ENCODE measurements around the gene RTN4RL2. TPM values are rescaled to one million over a fixed set of nuclear protein-coding genes. Genes with fewer than 3 reads are reported as not detected.

RTN4RL2 gene
- total RNA-seq, 1 donor from 2014 or later: 3.2 TPM

- H3K27me3 ChIP-seq: peaks cover 25% of the 10 kb centered on the region
- intact Hi-C loops (cut with DNase I): no loop called here
- no peaks in the 10 kb centered on the region for H3K36me3 ChIP-seq
- no peak overlapping the region for H3K4me3 ChIP-seq
- DNase-seq: no peak
- H3K27ac ChIP-seq: no peak overlapping the region
- H3K9me3 ChIP-seq: no peaks in the 10 kb centered on the region
- no peak for ATAC-seq
- TF ChIP-seq, protein P1, sequence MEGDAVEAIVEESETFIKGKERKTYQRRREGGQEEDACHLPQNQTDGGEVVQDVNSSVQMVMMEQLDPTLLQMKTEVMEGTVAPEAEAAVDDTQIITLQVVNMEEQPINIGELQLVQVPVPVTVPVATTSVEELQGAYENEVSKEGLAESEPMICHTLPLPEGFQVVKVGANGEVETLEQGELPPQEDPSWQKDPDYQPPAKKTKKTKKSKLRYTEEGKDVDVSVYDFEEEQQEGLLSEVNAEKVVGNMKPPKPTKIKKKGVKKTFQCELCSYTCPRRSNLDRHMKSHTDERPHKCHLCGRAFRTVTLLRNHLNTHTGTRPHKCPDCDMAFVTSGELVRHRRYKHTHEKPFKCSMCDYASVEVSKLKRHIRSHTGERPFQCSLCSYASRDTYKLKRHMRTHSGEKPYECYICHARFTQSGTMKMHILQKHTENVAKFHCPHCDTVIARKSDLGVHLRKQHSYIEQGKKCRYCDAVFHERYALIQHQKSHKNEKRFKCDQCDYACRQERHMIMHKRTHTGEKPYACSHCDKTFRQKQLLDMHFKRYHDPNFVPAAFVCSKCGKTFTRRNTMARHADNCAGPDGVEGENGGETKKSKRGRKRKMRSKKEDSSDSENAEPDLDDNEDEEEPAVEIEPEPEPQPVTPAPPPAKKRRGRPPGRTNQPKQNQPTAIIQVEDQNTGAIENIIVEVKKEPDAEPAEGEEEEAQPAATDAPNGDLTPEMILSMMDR (IDR thresholded peaks at IDR 0.05): no peak
- peaks cover 31% of the 10 kb centered on the region for H3K4me1 ChIP-seq
These were observed 2.3 kb downstream of the RTN4RL2 start for GRCh38 chr11:57462597-57462996.

GRCh38 chr11:57463671-57464538, 3.6 kb downstream of the RTN4RL2 start:
- H3K4me1 ChIP-seq: peaks cover 19% of the 10 kb centered on the region
- no peak overlapping the region for H3K27ac ChIP-seq
- H3K4me3 ChIP-seq: no peak overlapping the region
- ATAC-seq: no peak
- no peak for DNase-seq
- no peaks in the 10 kb centered on the region for H3K9me3 ChIP-seq
- H3K27me3 ChIP-seq: peaks cover 14% of the 10 kb centered on the region
- TF ChIP-seq, protein P1 (IDR thresholded peaks at IDR 0.05): no peak
- no peaks in the 10 kb centered on the region for H3K36me3 ChIP-seq
- intact Hi-C loops (cut with DNase I): no loop called here

- H3K27ac ChIP-seq: no peak overlapping the region
- ATAC-seq (no peak), DNase-seq (no peak)
- no peaks in the 10 kb centered on the region for H3K9me3 ChIP-seq
- H3K4me1 ChIP-seq: peaks cover 12% of the 10 kb centered on the region
- H3K4me3 ChIP-seq: no peak overlapping the region
- intact Hi-C loops (cut with DNase I): no loop called here
- peaks cover 6% of the 10 kb centered on the region for H3K27me3 ChIP-seq
- no peaks in the 10 kb centered on the region for H3K36me3 ChIP-seq
- TF ChIP-seq, protein P1 (IDR thresholded peaks at IDR 0.05): no peak
These were observed 4.3 kb downstream of the RTN4RL2 start for GRCh38 chr11:57464539-57465181.

- no peaks in the 10 kb centered on the region for H3K9me3 ChIP-seq
- intact Hi-C loops (cut with DNase I): no loop called here
These were observed 6.4 kb downstream of the RTN4RL2 start for GRCh38 chr11:57466680-57467079.

DNA sequence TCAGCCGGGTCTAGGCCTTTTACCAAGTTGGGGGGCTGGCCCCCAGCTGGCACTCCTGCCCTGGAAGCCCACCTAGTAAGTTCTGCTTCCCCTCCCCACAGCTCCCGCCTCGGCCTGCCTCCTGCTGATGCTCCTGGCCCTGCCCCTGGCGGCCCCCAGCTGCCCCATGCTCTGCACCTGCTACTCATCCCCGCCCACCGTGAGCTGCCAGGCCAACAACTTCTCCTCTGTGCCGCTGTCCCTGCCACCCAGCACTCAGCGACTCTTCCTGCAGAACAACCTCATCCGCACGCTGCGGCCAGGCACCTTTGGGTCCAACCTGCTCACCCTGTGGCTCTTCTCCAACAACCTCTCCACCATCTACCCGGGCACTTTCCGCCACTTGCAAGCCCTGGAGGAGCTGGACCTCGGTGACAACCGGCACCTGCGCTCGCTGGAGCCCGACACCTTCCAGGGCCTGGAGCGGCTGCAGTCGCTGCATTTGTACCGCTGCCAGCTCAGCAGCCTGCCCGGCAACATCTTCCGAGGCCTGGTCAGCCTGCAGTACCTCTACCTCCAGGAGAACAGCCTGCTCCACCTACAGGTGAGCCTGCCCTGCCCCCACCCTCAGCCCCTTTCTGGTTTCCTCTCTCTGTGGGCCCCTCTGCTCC, 7.3 kb downstream of the RTN4RL2 start:
- TF ChIP-seq, protein P1 (IDR thresholded peaks at IDR 0.05): no peak
- no peak for DNase-seq
- no peaks in the 10 kb centered on the region for H3K4me1 ChIP-seq
- ATAC-seq: no peak
- intact Hi-C loops (cut with DNase I): no loop called here
- no peaks in the 10 kb centered on the region for H3K9me3 ChIP-seq
- H3K27ac ChIP-seq: no peak overlapping the region
- no peaks in the 10 kb centered on the region for H3K36me3 ChIP-seq
- H3K4me3 ChIP-seq: no peak overlapping the region
- no peaks in the 10 kb centered on the region for H3K27me3 ChIP-seq

More at GRCh38 chr11:57466680-57467079, 6.4 kb downstream of the RTN4RL2 start:
- H3K36me3 ChIP-seq: no peaks in the 10 kb centered on the region
- TF ChIP-seq, protein P1 (IDR thresholded peaks at IDR 0.05): no peak
- no peak overlapping the region for H3K27ac ChIP-seq
- DNase-seq: no peak
- ATAC-seq: no peak
- H3K4me3 ChIP-seq: no peak overlapping the region
- H3K4me1 ChIP-seq: no peaks in the 10 kb centered on the region
- no peaks in the 10 kb centered on the region for H3K27me3 ChIP-seq

Measured in upper lobe of right lung (tissue), 1 donor.